SK-N-SH treated with all-trans-retinoic acid at 6 μM for 48 hours (cell line): ENCODE results near the gene KIAA1549.

Experiments
- ATAC-seq: fragments of 200-7000 bp; cut with Tn5 transposase; 3 replicates; pipeline ENCODE4 v1.9.1; 2020; ENCODE audit warnings: mild to moderate bottlenecking, moderate library complexity
- ARNTL ChIP-seq: fragments of 450-650 bp; formaldehyde crosslinking; IDR thresholded peaks from 2 replicates; pipeline ENCODE4 v1.5.0; 2020; ENCODE audit warnings: low read depth, mild to moderate bottlenecking, moderate library complexity, borderline replicate concordance
- CREB5 ChIP-seq: fragments of 250-450 bp; sonication (Bioruptor Pico); IDR thresholded peaks from 2 replicates; pipeline ENCODE4 v1.5.1; 2020; ENCODE audit warnings: low read depth, mild to moderate bottlenecking, moderate library complexity
- CSDC2 ChIP-seq: fragments of 250-450 bp; sonication (Bioruptor Pico); IDR thresholded peaks from 2 replicates; pipeline ENCODE4 v1.5.0; 2020; ENCODE audit warnings: mild to moderate bottlenecking, moderate library complexity
- CSRNP3 ChIP-seq: fragments of 250-450 bp; sonication (Bioruptor Pico); IDR thresholded peaks from 2 replicates; pipeline ENCODE4 v1.5.1; 2021; ENCODE audit warnings: mild to moderate bottlenecking, moderate library complexity
- ESRRG ChIP-seq: fragments of 250-450 bp; sonication (Bioruptor Pico); IDR thresholded peaks from 2 replicates; pipeline ENCODE4 v1.6.1; 2021; ENCODE audit warnings: mild to moderate bottlenecking
- GLIS3 ChIP-seq: fragments of 250-450 bp; sonication (Bioruptor Pico); IDR thresholded peaks from 2 replicates; pipeline ENCODE4 v1.5.0; 2020; ENCODE audit warnings: mild to moderate bottlenecking, moderate library complexity
- ISL1 ChIP-seq: fragments of 250-450 bp; sonication (Bioruptor Pico); IDR thresholded peaks from 2 replicates; pipeline ENCODE4 v2.1.2; 2022; ENCODE audit warnings: mild to moderate bottlenecking, moderate library complexity
- OSR1 ChIP-seq: fragments of 250-450 bp; sonication (Bioruptor Pico); IDR thresholded peaks from 2 replicates; pipeline ENCODE4 v1.8.0; 2022; ENCODE audit warnings: moderate library complexity, mild to moderate bottlenecking, inconsistent platforms
- PATZ1 ChIP-seq: fragments of 250-450 bp; sonication (Bioruptor Pico); IDR thresholded peaks from 2 replicates; pipeline ENCODE4 v1.8.0; 2020; ENCODE audit warnings: mild to moderate bottlenecking, moderate library complexity, borderline replicate concordance
- PPARA ChIP-seq: fragments of 250-450 bp; sonication (Bioruptor Pico); IDR thresholded peaks from 2 replicates; pipeline ENCODE4 v1.5.0; 2020; ENCODE audit warnings: mild to moderate bottlenecking, borderline replicate concordance
- RARB ChIP-seq: fragments of 250-450 bp; sonication (Bioruptor Pico); IDR thresholded peaks from 2 replicates; pipeline ENCODE4 v1.8.0; 2021; ENCODE audit warnings: mild to moderate bottlenecking, moderate library complexity
- SNAI2 ChIP-seq: fragments of 250-450 bp; sonication (Bioruptor Pico); IDR thresholded peaks from 2 replicates; pipeline ENCODE4 v1.5.0; 2020; ENCODE audit warnings: mild to moderate bottlenecking, moderate library complexity
- TOX ChIP-seq: fragments of 250-450 bp; sonication (Bioruptor Pico); IDR thresholded peaks from 2 replicates; pipeline ENCODE4 v1.8.0; 2021; ENCODE audit warnings: mild to moderate bottlenecking, moderate library complexity, borderline replicate concordance
- TSHZ2 ChIP-seq: fragments of 250-450 bp; sonication (Bioruptor Pico); IDR thresholded peaks from 2 replicates; pipeline ENCODE4 v1.5.0; 2020; ENCODE audit warnings: mild to moderate bottlenecking, moderate library complexity
- ZC3H10 ChIP-seq: fragments of 250-450 bp; sonication (Bioruptor Pico); IDR thresholded peaks from 2 replicates; pipeline ENCODE4 v1.5.1; 2021; ENCODE audit warnings: mild to moderate bottlenecking, moderate library complexity
- ZFP3 ChIP-seq: fragments of 250-450 bp; sonication (Bioruptor Pico); IDR thresholded peaks from 2 replicates; pipeline ENCODE4 v1.5.0; 2020; ENCODE audit warnings: mild to moderate bottlenecking, moderate library complexity
- ZFP30 ChIP-seq: fragments of 450-650 bp; formaldehyde crosslinking; IDR thresholded peaks from 2 replicates; pipeline ENCODE4 v1.5.0; 2022; ENCODE audit warnings: mild to moderate bottlenecking, moderate library complexity
- ZNF565 ChIP-seq: fragments of 450-650 bp; formaldehyde crosslinking; conservative IDR thresholded peaks from 2 replicates; pipeline ENCODE4 v1.5.0; 2020; ENCODE audit warnings: low read depth, mild to moderate bottlenecking, moderate library complexity
- ZNF70 ChIP-seq: fragments of 450-650 bp; formaldehyde crosslinking; IDR thresholded peaks from 2 replicates; pipeline ENCODE4 v1.5.0; 2020; ENCODE audit warnings: mild to moderate bottlenecking, moderate library complexity
- ZNF8 ChIP-seq: fragments of 450-650 bp; formaldehyde crosslinking; IDR thresholded peaks from 2 replicates; pipeline ENCODE4 v1.5.0; 2020; ENCODE audit warnings: mild to moderate bottlenecking, moderate library complexity

Gene KIAA1549

GRCh38 chr7:138869353-138869752 lies 111.8 kb downstream of the KIAA1549 start (continued):
- TF ChIP-seq PATZ1 (CRISPR knock-in tag) (no peak), ARNTL (CRISPR knock-in tag) (no peak), TOX (CRISPR knock-in tag) (no peak), ISL1 (CRISPR knock-in tag) (no peak), ZNF565 (no peak)

GRCh38 chr7:138868711-138869110 lies 112.5 kb downstream of the KIAA1549 start:
- TF ChIP-seq ESRRG (CRISPR knock-in tag) (no peak), GLIS3 (no peak), PATZ1 (CRISPR knock-in tag) (no peak), ZFP3 (no peak), CSDC2 (no peak), OSR1 (no peak), RARB (no peak), ZNF8 (CRISPR knock-in tag) (no peak), SNAI2 (no peak), TOX (CRISPR knock-in tag) (no peak), TSHZ2 (no peak), CSRNP3 (CRISPR knock-in tag) (no peak), ZNF70 (CRISPR knock-in tag) (no peak), ZNF565 (no peak), CREB5 (no peak), ZFP30 (CRISPR knock-in tag) (no peak), PPARA (CRISPR knock-in tag) (no peak)
- no peak for ATAC-seq

GRCh38 chr7:138867744-138868143 lies 113.4 kb downstream of the KIAA1549 start:
- no peak for ATAC-seq
- no peak for TF ChIP-seq CSRNP3 (CRISPR knock-in tag)
- no peak for TF ChIP-seq ZC3H10 (CRISPR knock-in tag)
- TF ChIP-seq OSR1: no peak
- no peak for TF ChIP-seq ISL1 (CRISPR knock-in tag)
- TF ChIP-seq PATZ1 (CRISPR knock-in tag): no peak
